GM12892 (cell line): ENCODE measurements around the gene STUM.

ENCODE experiments used
- DNase-seq: peaks from one replicate; pipeline ENCODE4 v3.0.0; 2011; ENCODE audit not compliant: insufficient read length
- FAIRE-seq: peaks from 2 replicates; lab custom pipeline; 2011; peaks lifted over from hg19 to GRCh38; lab: Jason Lieb, UNC
- POLR2A ChIP-seq: IDR thresholded peaks from 2 replicates; pipeline ENCODE4 v1.6.1; 2011; ENCODE audit warnings: low read depth, low read length, control low read depth
- POLR2AphosphoS5 ChIP-seq: IDR thresholded peaks from 2 replicates; pipeline ENCODE4 v1.6.1; 2011; ENCODE audit warnings: low read depth, low read length, control low read depth
- TAF1 ChIP-seq: IDR thresholded peaks from 2 replicates; pipeline ENCODE4 v1.6.1; 2011; ENCODE audit warnings: low read depth, mild to moderate bottlenecking, control low read depth, low read length, borderline replicate concordance

STUM gene

GRCh38 chr1:226629210-226629895 lies 80.8 kb downstream of the STUM start:
- TF ChIP-seq POLR2A = no peak
- no peak for TF ChIP-seq POLR2AphosphoS5
- no peak for TF ChIP-seq TAF1
- DNase-seq (no peak), FAIRE-seq (no peak)

- TF ChIP-seq POLR2AphosphoS5 = no peak
- TF ChIP-seq POLR2A = no peak
- TF ChIP-seq TAF1 = no peak
- no peak for FAIRE-seq
- no peak for DNase-seq
These were observed 81.5 kb downstream of the STUM start for GRCh38 chr1:226629896-226630550.

- no peak for DNase-seq
- TF ChIP-seq POLR2AphosphoS5 (no peak), TAF1 (no peak), POLR2A (no peak)
- FAIRE-seq = no peak
These were observed 82.0 kb downstream of the STUM start for GRCh38 chr1:226630592-226630991.

- TF ChIP-seq TAF1 = no peak
- no peak for TF ChIP-seq POLR2A
- no peak for TF ChIP-seq POLR2AphosphoS5
- DNase-seq (no peak), FAIRE-seq (no peak)
These were observed 82.9 kb downstream of the STUM start for GRCh38 chr1:226631229-226632000.

GRCh38 chr1:226632169-226632879 lies 83.8 kb downstream of the STUM start:
- no peak for TF ChIP-seq POLR2A
- TF ChIP-seq TAF1 = no peak
- TF ChIP-seq POLR2AphosphoS5 = no peak
- no peak for FAIRE-seq

GRCh38 chr1:226632922-226633351 lies 84.4 kb downstream of the STUM start:
- FAIRE-seq (no peak), DNase-seq (no peak)
- TF ChIP-seq POLR2AphosphoS5 = no peak
- no peak for TF ChIP-seq POLR2A
- no peak for TF ChIP-seq TAF1

More at GRCh38 chr1:226632169-226632879, 83.8 kb downstream of the STUM start:
- DNase-seq = no peak

GRCh38 chr1:226633541-226634165 lies 85.1 kb downstream of the STUM start:
- TF ChIP-seq TAF1 (no peak), POLR2A (no peak), POLR2AphosphoS5 (no peak)
- DNase-seq (no peak), FAIRE-seq (peak; percentile 75)

GRCh38 chr1:226634166-226634588 lies 85.6 kb downstream of the STUM start:
- FAIRE-seq (peak; percentile 89), DNase-seq (peak; percentile 79)
- no peak for TF ChIP-seq TAF1
- TF ChIP-seq POLR2AphosphoS5 = no peak
- no peak for TF ChIP-seq POLR2A

GRCh38 chr1:226634611-226635246 lies 86.2 kb downstream of the STUM start:
- no peak for TF ChIP-seq TAF1
- no peak for TF ChIP-seq POLR2AphosphoS5
- no peak for TF ChIP-seq POLR2A
- no peak for DNase-seq
- no peak for FAIRE-seq

GRCh38 chr1:226635456-226635941 lies 86.9 kb downstream of the STUM start:
- no peak for DNase-seq
- FAIRE-seq = no peak
- TF ChIP-seq TAF1 = no peak
- TF ChIP-seq POLR2A = no peak
